GM03348 (cell line): ENCODE results near the gene DCAKD.

ENCODE experiments used
- DNase-seq: peaks from one replicate; pipeline ENCODE4 v3.0.0; 2012; ENCODE audit warnings: low spot score

DCAKD gene

DNA sequence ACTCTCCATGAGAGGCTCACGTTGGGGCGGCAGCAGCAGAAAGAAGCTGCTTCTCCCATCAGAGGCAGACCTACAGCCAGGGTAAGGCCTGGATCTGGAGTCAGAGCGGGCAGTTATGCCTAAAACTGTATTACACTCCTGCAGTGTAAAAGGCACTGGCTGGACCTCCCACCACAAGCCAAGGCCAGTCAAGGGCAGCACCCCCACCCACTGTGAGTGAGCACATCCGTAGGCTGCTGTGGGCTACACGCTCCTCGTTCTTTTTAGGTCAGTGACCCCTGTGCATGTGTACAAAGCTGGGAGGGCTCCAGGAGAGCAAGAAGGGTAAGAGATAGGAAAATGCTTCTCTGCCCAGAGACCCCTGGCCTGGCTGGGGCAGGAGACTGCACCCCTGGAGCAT is 20.7 kb downstream of the DCAKD start:
- no peak for DNase-seq

DNA sequence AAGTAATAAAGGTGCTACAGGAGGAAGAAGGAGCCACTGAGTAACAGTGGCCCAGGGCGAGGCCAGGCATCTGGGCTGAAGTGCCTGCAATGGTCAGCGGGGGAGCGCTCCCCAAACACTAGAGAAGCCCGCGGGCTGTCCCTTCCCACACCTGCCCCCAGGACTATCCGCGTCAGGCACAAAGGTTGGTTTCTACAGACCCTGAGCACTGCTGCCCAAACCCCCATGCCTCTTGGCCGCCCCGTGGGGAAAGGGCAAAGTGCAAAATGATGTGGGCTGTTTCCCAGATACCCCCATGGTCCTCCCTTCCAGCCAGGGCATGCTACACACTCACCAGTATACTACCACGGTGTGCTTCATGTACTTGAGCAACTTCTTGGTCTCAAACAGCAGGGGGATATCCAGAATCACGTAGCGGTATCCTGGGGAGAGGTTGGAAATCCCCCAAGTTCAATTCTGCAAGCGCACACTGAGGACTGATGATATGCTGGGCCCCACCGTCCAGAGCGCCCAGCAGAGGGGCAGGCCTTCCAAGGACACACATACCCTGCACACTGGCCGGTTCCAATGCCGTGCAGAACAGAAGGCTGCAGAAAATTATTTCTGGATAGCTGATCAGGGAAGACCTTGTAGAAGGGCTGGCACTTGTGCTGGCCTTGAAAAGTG is 21.5 kb downstream of the DCAKD start:
- no peak for DNase-seq

DNA sequence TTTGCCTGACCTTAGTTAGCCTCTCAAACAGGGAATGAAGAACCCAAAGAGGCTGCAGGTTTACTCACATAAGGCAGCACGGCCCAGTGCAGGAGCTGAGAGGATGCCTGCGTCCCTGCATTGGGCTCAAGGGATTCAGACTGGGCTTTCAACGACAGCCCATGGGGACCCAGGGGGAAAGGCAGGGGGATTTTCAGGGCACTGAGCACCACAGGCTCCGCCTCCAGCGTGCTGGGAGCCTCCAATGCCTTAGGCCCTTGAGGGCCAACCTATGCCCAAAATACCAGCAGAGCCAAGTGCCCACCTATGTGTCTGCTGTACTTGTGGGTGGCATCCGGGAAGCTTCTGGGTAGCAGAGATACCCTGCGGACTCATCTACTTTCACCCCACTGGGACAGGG is 22.3 kb downstream of the DCAKD start:
- DNase-seq = no peak

DNA sequence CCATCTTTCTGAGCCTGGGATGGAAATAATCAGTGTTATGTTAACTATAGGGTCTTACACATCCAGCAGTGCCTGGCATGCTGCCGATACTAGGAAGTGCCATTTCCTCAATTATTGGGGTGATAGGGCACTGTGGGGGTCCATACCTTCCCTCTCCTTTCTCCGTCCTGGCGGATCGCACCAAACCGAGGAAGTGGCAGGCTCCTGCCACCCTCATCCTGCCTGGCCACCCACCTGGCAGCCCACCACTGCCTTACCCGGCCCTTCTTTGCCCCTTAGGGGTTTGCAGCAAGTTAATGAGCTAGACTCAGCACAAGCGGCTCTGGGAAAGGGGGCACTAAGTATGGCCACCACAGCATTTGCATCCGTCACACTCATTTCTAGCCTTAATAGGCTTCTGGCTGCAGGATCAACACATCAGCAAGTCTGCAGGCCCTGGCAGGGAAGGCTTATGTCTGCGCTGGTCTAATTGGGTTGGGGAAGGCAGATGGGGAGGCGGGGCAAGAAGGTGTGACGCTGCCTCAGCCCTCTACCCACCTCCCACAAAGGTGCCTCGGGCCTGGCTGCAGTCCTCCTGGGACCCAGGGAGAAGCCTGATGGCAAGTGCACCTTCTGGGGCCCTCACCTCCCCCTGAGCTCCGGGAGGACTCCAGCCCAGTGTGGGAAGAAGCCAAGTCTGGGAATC is 28.6 kb downstream of the DCAKD start:
- no peak for DNase-seq

DNA sequence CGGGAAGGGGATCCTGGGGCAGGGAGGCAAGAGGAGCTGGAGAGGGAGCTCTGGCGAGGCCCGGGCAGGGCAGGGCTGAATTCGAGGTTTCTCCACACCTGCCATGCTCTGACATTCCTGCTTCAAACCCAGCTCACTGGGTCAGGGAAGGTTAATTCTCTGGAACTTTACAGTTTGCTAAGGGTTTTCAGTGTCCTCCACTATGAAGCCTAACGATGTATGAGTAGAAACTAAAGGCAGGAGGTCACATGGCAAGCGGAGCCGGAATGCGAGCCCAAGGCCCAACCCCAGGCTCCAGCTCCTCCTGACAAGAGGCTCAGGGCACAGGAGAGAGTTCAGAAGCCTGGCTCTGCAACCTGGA is 29.2 kb downstream of the DCAKD start:
- DNase-seq = no peak

DNA sequence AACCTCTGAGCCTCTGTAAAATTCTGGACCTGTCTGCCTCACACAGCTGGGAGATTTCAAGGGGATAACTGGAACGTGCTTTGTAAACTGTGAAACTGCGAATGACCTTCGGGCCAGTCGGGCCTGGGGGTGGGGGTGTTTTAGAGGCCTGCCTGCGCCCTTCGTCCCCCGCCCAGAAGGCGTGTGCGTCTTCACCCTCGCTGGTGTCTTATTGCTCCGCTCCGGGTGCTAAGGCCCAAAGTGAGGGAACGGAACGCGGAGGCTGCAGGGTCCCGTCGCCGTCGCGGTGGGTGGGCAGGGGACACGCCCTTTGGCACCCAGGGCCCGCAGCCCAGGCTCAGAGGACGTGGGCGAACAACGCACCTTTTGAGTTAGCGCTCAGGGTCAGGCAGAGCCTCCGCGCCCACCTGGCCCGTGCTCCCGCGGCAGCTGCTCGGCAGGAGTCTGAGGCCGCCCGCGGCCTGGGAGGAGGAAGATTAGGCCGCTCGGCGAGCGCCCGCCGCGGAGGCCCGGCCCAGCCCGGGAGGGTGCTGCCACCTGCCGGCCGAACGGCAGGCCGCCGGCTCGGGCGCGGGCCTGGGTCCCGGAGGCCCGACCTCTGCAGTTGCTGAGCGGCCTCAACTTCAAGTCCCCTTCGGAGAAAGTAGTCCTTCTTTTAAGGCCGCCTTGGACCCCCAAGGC is 29.7 kb downstream of the DCAKD start:
- peak; percentile 94 for DNase-seq

DNA sequence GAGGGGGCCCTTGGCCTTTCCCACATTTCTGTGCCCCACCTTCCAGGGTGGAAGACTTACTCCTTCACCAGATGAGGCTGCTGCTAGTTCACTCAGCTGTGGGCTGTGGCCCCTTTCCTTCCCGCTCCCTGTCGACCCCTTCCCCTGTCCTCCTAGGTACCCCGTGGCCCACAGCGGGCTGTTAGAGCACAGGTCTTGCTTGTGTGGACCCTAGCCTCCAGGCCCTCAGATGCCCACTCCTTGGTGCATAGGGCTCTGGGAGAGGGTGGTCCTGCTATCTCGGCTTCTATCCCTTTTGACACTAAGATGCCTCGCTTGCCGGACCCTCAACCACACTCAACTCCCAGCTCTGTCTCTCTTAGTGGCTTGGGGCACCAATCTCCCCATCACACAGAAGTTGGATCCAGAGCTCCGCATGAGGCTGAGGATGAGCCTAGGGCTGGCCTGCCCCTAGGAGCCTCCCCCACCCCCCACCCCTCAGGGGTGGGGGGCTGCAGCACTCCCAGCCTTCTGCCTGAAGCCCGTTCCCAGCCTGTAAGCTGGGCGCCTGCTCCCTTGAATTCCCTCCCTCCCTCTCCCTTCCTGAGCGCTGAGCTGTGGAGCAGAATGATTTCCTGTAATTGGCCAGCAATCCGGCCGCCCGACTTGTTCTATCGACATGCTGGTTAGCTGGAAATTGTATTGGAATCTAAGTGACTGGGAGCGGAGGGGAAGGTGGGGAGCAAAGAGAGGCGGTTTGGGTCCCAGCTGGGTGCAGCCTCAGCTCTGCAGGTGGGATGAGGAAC is 30.9 kb downstream of the DCAKD start:
- DNase-seq = peak; percentile 23

DNA sequence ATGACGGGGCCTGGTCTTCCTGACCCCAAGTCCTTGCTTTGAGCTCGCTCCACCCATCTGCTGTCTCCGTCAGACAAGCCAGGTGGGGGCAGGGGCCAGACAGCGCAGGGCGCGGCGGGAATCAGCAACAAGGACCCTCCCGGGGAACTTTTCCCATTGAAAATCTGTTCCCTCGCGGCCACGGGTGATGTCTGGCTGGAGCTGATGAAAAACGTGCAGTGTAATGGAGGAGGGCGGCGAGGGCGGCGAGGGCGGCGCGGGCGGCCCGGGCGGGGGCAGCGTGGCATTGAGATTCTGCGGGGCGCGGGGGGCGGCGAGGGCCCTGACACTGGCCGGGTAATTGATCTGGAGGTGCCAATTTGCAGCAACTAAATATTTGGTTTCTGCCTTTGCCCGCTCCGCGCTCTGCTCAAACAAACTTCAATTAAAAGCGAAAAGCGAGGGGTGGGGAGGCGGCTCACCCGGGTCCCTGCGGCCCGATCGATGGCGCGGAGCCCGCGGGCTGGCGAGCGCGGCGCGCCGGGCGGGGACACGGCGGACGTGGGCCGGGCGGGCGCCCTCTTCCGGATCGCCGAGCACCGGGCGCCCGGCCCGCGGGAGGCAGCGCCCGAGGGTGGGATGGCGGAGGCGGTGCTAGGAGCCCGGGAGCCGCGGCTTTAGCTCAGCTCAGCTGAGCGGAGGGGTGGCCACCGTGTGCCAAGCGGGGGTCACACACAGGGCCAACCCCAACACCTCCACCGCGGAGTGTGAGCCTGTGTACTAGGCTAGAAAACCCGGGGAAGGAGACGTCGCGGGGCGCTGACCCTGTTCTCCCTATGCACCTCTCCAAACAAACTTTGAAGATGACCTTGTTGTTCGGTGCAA is 32.4 kb downstream of the DCAKD start:
- DNase-seq = peak; percentile 93

DNA sequence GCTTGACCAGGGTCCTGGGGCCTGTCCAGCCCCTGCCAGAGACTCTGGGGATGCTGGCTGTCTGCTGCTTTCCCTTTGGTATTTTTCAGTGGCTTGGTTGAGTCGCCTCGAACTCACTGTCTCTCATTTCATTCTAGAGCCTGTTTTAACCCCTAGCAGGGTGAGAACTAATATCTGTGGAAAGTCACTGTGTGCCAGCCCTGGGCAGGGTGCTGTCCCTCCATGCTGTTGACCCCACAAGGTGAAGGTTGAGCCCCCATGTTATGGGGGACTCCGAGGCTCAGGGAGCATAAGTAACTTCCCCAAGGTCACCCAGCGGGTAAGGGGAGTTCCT is 33.0 kb downstream of the DCAKD start:
- DNase-seq = no peak

DNA sequence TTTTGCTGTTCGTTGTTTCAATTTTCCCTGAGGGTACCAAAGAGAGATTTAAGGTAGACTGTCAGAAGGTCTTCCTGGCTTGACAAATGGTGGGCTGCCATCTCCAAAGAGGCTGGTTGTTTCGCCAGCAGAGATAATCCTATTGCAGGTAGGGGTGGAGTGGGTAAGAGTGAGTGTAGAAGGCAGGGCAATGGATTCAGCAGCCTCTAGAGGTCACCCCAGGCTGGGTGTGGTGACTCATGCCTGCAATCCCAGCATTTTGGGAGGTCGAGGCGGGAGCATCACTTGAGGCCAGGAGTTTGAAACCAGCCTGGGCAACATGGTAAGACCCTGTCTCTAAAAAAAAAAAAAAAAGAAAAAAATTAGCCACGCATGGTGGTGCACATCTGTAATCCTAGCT is 34.6 kb downstream of the DCAKD start:
- no peak for DNase-seq

DNA sequence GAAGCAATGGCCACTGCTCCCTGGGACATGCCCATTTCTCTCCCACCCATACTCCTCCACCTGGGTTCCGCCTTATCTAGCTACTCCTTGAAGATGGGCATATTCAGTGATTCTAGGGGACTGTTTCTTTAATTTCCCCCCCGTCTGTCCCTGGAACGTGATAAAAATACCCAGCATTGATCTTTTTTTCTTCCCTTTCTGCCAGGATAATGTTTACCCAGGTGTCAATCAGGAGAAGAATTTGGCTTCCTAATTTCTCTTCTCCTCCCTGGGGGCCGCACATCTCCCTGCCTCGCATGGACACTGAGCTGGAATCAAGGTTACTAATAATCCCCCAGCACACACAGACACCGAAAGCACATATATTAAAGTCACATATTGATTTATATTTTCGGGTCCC is 35.2 kb downstream of the DCAKD start:
- no peak for DNase-seq

DNA sequence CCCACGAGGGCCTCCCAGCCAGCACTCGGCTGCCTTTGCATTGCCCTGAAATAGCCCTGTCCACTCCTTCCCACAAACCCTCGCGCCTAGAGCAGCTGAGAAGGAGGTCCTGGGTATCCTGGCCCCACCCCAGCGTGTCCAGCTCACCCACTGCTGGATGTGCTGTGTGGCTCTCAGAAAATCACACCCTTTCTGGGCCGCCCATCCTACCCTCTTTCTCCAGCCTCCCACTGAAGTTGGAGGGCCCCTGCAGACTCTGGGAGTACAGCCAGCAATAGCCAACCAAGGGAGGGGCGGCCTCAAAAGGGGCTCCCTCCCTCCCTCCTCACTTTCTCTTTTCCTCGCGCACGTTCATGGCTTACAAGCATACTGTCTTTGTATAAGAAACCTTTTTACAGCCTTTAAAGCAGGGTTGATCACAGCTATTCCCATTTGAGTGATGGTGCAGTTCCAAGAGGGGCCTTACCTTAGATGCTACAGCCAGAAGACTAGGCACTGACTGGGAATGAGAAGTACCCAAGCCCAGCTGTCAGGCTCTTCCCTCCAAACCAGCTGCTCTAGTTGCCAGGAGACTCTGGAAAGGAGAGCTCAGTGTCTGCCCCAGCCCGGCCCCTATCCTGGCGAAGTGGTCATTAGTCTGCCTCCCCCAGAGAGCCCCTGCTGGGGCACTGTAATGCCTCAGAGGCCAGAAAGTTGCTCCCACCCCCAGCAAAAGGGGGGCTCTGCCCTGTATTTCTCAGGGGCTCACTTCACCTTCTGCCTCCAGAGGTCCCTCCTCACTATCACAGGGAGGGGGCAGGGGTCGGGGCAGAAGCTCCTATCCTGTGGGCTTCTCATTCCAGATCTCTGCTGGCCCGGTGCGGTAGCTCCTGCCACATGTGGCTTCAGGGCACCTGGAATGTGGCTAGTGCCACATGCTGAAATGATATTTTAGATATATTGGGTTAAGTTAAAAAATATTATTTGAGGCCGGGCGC is 38.1 kb downstream of the DCAKD start:
- DNase-seq = no peak

DNA sequence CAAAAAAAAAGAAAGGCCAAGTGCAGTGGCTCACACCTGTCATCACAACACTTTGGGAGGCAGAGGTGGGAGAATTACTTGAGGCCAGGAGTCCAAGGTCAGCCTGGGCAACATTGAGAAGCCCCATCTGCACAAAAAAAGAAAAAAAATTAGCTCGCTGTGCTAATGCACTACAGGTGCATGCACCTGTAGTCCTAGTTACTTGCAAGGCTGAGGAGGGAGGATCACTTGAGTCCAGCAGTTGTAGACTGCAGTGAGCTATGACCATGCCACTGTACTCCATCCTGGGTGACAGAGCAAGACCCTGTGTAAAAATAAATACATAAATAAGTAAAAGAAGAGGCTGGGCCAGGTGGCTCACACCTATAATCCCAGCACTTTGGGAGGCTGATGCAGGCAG is 39.7 kb downstream of the DCAKD start:
- no peak for DNase-seq

DNA sequence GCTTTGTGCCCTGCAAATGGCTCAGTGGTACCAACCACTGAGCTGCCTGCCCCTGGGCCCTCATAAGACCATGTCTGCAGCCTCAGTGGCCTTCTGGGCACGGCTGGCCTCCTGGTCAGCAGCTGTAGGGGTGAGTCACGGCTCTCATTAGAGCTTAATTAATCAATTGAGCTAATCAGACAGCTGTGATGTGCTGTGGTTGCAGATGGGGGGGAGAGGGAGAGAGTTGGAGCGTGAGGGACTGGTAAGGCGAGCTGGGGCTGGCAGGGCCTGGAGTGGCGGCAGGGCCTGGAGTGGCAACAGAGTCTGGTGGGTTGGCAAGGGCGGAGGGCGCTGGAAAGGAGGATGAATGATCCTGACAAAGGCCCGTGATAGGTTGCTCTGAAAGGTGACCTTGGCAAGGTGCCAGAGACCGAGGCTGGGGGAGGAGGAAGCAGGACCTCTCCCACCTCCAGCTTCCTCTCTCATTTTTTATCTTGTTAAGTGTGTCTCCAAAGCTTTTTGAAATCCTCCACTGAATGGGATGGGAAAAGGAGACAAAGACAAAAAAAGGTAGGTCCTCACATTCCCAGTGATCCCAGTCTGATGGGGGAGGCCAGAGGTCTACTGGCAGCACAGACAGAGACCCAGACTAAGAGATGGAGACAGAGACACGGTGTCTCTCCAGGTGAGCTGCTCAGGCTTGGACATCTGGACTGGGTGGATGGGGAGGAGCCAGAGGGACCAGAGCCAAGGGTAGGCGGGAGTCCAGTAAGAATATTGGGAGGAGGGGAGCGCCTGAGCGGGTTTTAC is 41.6 kb downstream of the DCAKD start:
- no peak for DNase-seq

DNA sequence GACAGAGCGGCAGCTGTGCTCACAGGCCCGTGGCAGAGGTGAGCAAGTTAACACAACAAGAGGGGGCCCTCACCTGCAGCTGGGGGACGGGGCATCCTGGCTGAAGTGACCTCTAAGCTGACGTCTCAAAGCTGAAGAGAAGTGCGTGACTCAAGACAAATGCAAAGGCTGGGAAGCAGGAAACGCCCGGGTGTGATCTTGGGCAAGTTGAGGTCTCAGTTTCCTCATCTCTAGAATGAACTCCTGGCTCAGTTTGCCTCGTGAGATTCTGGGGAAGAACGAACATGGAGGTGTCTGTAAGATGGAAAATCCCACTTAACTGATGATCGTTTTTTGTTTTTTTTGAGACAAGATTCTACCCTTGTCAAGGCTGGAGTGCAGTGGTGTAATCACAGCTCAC is 43.2 kb downstream of the DCAKD start:
- no peak for DNase-seq

DNA sequence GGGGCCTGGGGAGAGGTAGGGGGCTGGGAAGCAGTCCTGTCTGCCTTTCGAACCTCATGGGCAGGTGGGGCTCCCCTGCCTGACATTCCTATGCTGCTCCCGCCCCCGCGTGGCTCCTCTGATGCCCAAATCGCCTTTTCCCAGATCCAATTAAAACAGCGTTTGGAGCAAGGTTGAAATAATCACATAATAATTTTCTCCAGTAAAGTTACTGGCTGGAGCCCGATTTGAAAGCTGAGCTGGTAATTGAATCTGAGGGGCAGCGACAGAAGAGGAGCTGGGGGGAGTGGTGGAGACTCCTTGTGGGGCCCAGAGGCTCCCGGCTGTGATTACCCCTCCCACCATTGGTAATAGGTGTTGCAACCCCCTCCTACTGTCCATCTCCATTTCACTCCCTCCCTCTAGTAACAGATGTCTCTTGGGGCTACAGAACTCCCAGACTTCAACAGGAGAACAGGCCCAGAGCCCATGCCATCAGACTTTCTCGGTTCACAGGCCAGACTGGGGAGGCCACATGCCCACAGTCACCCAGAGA is 44.4 kb downstream of the DCAKD start:
- DNase-seq = peak; percentile 34

DNA sequence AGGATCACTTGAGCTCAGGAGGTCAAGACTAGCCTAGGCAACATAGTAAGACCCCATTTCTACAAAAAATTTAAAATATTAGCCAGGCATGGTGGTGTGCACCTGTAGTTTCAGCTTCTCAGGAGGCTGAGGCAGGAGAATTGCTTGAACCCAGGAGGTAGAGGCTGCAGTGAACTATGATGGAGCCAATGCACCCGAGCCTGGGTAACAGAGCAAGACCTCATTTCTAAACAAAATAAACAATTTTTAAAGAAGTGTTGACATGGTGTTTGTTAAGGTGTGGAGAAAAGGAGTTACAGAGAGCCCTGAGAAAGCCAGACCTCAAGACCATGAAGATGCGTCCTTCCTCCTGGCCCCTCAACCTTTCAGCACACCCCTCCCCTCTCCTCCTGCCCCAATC is 45.7 kb downstream of the DCAKD start:
- no peak for DNase-seq

DNA sequence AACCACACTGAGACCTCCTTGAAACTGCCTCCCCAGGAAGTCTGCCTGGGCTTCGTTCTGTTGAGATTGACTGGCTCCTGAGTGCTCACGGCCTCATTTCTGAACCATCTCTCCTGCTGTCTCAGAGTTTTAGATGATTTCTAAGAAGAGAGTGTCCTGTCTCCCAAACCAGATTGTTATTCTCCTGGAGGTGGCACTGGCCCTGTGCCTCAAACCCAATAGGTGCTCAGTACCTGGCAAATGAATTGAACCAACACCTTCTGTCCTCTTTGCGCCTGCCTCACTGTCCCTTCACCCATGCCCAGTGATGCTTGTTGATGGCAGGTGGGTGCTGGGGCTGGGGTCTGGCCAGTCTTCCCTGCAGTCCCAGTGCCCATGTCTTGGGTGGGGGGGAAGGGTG is 47.0 kb downstream of the DCAKD start:
- no peak for DNase-seq

DNA sequence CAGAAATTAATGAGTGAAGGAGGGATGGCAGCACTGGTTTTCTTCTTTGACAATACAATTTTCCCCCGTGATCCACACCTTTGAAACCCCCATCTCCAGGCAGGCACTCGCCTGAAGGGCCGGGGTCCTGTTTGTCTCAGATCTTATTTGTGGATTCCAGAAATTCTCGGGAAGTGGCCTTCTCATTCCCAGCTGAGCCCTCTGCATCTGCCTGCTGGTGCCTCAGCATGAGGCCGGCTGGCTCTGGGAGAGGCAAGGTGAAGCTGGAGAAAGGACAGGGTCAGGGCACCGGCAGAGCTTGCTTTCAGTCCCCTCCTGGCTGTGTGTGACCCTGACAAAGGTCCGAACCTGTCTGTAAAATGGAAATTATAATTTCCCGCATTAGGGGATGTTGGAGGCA is 47.6 kb downstream of the DCAKD start:
- DNase-seq = no peak

DNA sequence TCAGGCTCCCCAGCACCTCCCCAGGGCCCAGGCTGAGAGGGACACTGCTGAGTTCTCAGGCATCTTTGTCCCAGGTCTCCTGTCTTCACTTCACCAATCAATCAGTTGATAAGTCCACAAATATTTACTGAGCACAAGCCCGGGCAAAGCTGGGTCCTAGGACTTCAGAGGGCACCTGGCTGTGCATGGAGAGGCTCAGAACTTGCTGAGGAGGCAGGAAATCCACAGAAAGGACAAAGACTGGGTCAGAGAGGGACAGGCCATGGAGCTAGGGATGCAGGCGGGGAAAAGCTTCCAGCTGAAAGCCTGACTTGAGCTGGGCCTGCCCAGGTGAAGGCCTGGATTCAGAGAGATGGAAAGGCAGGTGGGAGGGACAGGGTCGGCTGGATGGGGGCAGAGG is 50.1 kb downstream of the DCAKD start:
- no peak for DNase-seq
